WTC11 (cell line): ENCODE results near the gene FOXB2. TPM values are rescaled to one million over a fixed set of nuclear protein-coding genes. Genes with fewer than 3 reads are reported as not detected.

Experiments
- ATAC-seq: fragments of 200-7000 bp; cut with Tn5 transposase; 2 replicates; pipeline ENCODE4 v1.10.0; 2021; ENCODE audit warnings: mild to moderate bottlenecking, moderate library complexity
- CTCF ChIA-PET: fragments of 300-600 bp; sonication (Branson Sonifier 250); formaldehyde crosslinking; loops from one replicate; lab custom pipeline; 2021; ENCODE audit warnings: antibody characterized with exemption; lab: Charles Lee
- POLR2A ChIA-PET: fragments of 350-600 bp; sonication (Branson Sonifier 250); formaldehyde crosslinking; loops from one replicate; lab custom pipeline; 2021; ENCODE audit warnings: antibody characterized with exemption; lab: Charles Lee
- DNase-seq: peaks from one replicate; pipeline ENCODE4 v3.0.0; 2021; ENCODE audit warnings: low spot score
- H3K27ac Mint-ChIP-seq: 2 replicates; pipeline ENCODE4 v1.8.0; 2021; ENCODE audit warnings: mixed read lengths
- H3K27me3 Mint-ChIP-seq: 2 replicates; pipeline ENCODE4 v1.8.0; 2021; ENCODE audit warnings: low read depth, mild to moderate bottlenecking, moderate library complexity, mixed read lengths
- H3K36me3 Mint-ChIP-seq: 2 replicates; pipeline ENCODE4 v1.8.0; 2021; ENCODE audit warnings: mixed read lengths
- H3K4me1 Mint-ChIP-seq: 2 replicates; pipeline ENCODE4 v1.8.0; 2022; ENCODE audit warnings: mixed read lengths
- H3K4me3 Mint-ChIP-seq: 2 replicates; pipeline ENCODE4 v1.8.0; 2021; ENCODE audit warnings: mild to moderate bottlenecking, moderate library complexity, mixed read lengths
- H3K9me3 Mint-ChIP-seq: 2 replicates; pipeline ENCODE4 v1.8.0; 2021; ENCODE audit warnings: mixed read lengths
- ARID4B ChIP-seq: sonication (generic); formaldehyde crosslinking; IDR thresholded peaks from 2 replicates; pipeline ENCODE4 v1.8.0; 2023; ENCODE audit warnings: missing genetic modification reagents, mild to moderate bottlenecking, borderline replicate concordance
- CBFB ChIP-seq: sonication (generic); formaldehyde crosslinking; IDR thresholded peaks from 2 replicates; pipeline ENCODE4 v1.8.1; 2022; ENCODE audit warnings: mild to moderate bottlenecking, low read depth, missing genetic modification reagents
- E2F5 ChIP-seq: sonication (generic); formaldehyde crosslinking; IDR thresholded peaks from 2 replicates; pipeline ENCODE4 v1.8.1; 2022; ENCODE audit warnings: mild to moderate bottlenecking, moderate library complexity, missing genetic modification reagents
- ESRRA ChIP-seq: sonication (generic); formaldehyde crosslinking; IDR thresholded peaks from 2 replicates; pipeline ENCODE4 v1.8.1; 2022; ENCODE audit warnings: mild to moderate bottlenecking, missing genetic modification reagents, borderline replicate concordance
- FOXP1 ChIP-seq: sonication (generic); formaldehyde crosslinking; IDR thresholded peaks from 2 replicates; pipeline ENCODE4 v1.8.0; 2022; ENCODE audit warnings: missing genetic modification reagents, mild to moderate bottlenecking, moderate library complexity, borderline replicate concordance
- MAX ChIP-seq: sonication (generic); formaldehyde crosslinking; IDR thresholded peaks from 2 replicates; pipeline ENCODE4 v1.8.0; 2022; ENCODE audit warnings: mild to moderate bottlenecking, missing genetic modification reagents
- MXD4 ChIP-seq: fragments of 250-450 bp; sonication (Bioruptor Pico); IDR thresholded peaks from 2 replicates; pipeline ENCODE4 v1.8.0; 2021; ENCODE audit warnings: mild to moderate bottlenecking, moderate library complexity, borderline replicate concordance
- RELA ChIP-seq: sonication (generic); formaldehyde crosslinking; IDR thresholded peaks from 2 replicates; pipeline ENCODE4 v1.8.1; 2022; ENCODE audit warnings: missing genetic modification reagents, mild to moderate bottlenecking, borderline replicate concordance
- SMAD3 ChIP-seq: sonication (generic); formaldehyde crosslinking; IDR thresholded peaks from 2 replicates; pipeline ENCODE4 v1.8.0; 2022; ENCODE audit warnings: missing genetic modification reagents, mild to moderate bottlenecking, borderline replicate concordance
- SP1 ChIP-seq: sonication (generic); formaldehyde crosslinking; conservative IDR thresholded peaks from 2 replicates; pipeline ENCODE4 v1.8.1; 2022; ENCODE audit warnings: missing genetic modification reagents
- TP53 ChIP-seq: sonication (generic); formaldehyde crosslinking; IDR thresholded peaks from 2 replicates; pipeline ENCODE4 v1.8.1; 2023; ENCODE audit warnings: mild to moderate bottlenecking, missing genetic modification reagents
- USF1 ChIP-seq: sonication (generic); formaldehyde crosslinking; IDR thresholded peaks from 2 replicates; pipeline ENCODE4 v1.8.0; 2022; ENCODE audit warnings: mild to moderate bottlenecking, missing genetic modification reagents
- ZNF232 ChIP-seq: sonication (generic); formaldehyde crosslinking; IDR thresholded peaks from 2 replicates; pipeline ENCODE4 v1.8.0; 2022; ENCODE audit warnings: mild to moderate bottlenecking, missing genetic modification reagents
- ZNF423 ChIP-seq: fragments of 250-450 bp; sonication (Bioruptor Pico); IDR thresholded peaks from 2 replicates; pipeline ENCODE4 v2.1.2; 2022; ENCODE audit warnings: mild to moderate bottlenecking, moderate library complexity
- total RNA-seq: library from RNA; stranded (reverse); gene quantifications from 3 replicates; pipeline ENCODE4 v1.2.3, GENCODE V29; 2021
- TF ChIP-seq, protein P1 (sequence below): sonication (generic); formaldehyde crosslinking; IDR thresholded peaks from 2 replicates; pipeline ENCODE4 v1.8.1; 2023; ENCODE audit warnings: mild to moderate bottlenecking, missing genetic modification reagents
- TF ChIP-seq, protein P2 (sequence below): fragments of 200-600 bp; IDR thresholded peaks from 2 replicates; pipeline ENCODE4 v1.8.0; 2022; ENCODE audit warnings: antibody characterized with exemption

The FOXB2 gene
- total RNA-seq, 1 experiment from 2014 or later = 0.22 TPM

DNA sequence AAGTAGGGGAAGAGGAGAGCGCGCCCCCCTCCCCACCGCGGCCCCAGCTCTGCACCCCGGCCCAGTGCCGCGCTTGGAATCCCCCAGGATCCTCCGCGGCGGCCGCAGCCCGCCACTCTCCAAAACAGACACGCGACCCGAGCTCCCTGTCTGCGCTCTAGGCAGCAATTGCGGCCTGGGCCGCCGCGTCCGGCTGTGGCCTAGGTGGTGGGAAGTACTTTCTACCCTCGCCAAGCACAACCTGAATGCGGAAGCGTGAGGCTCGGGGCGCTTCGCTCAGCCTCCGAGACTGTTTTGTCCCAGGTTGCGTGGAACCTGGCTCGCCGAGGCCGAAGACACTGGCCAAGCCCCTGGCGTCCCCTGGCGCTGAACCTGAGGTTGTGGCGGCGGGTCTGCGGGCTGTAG lies 3.3 kb upstream of the FOXB2 start:
- TF ChIP-seq RELA (CRISPR knock-in tag) (0 out of 2 replicates have a peak, but pooled peaks have one; percentile 26), FOXP1 (CRISPR knock-in tag) (0 out of 2 replicates have a peak, but pooled peaks have one; percentile 19), ARID4B (no peak), ESRRA (CRISPR knock-in tag) (no peak; the same call in 1 of the 2 replicates), MXD4 (CRISPR knock-in tag) (no peak), ZNF423 (CRISPR knock-in tag) (no peak), USF1 (CRISPR knock-in tag) (0 out of 2 replicates have a peak, but pooled peaks have one; percentile 19), E2F5 (CRISPR knock-in tag) (0 out of 2 replicates have a peak, but pooled peaks have one; percentile 35), ZNF232 (CRISPR knock-in tag) (0 out of 2 replicates have a peak, but pooled peaks have one; percentile 31), SMAD3 (0 out of 2 replicates have a peak, but pooled peaks have one; percentile 48), CBFB (CRISPR knock-in tag) (peak; percentile 9; the same call in 1 of the 2 replicates), TP53 (no peak), SP1 (0 out of 2 replicates have a peak, but pooled peaks have one; percentile 47), MAX (peak; percentile 56; the same call in 1 of the 2 replicates)
- TF ChIP-seq, protein P1, sequence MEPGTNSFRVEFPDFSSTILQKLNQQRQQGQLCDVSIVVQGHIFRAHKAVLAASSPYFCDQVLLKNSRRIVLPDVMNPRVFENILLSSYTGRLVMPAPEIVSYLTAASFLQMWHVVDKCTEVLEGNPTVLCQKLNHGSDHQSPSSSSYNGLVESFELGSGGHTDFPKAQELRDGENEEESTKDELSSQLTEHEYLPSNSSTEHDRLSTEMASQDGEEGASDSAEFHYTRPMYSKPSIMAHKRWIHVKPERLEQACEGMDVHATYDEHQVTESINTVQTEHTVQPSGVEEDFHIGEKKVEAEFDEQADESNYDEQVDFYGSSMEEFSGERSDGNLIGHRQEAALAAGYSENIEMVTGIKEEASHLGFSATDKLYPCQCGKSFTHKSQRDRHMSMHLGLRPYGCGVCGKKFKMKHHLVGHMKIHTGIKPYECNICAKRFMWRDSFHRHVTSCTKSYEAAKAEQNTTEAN (CRISPR knock-in tag) = no peak
- TF ChIP-seq, protein P2, sequence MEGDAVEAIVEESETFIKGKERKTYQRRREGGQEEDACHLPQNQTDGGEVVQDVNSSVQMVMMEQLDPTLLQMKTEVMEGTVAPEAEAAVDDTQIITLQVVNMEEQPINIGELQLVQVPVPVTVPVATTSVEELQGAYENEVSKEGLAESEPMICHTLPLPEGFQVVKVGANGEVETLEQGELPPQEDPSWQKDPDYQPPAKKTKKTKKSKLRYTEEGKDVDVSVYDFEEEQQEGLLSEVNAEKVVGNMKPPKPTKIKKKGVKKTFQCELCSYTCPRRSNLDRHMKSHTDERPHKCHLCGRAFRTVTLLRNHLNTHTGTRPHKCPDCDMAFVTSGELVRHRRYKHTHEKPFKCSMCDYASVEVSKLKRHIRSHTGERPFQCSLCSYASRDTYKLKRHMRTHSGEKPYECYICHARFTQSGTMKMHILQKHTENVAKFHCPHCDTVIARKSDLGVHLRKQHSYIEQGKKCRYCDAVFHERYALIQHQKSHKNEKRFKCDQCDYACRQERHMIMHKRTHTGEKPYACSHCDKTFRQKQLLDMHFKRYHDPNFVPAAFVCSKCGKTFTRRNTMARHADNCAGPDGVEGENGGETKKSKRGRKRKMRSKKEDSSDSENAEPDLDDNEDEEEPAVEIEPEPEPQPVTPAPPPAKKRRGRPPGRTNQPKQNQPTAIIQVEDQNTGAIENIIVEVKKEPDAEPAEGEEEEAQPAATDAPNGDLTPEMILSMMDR = no peak
- TF ChIP-seq, all 79 proteins: peak for 9
- Mint-ChIP-seq H3K27ac (no peak overlapping the region), H3K27me3 (peaks cover 100% of the 10 kb centered on the region), H3K9me3 (no peaks in the 10 kb centered on the region), H3K36me3 (no peaks in the 10 kb centered on the region), H3K4me3 (peak overlapping the region; percentile 78), H3K4me1 (peaks cover 67% of the 10 kb centered on the region)
- ATAC-seq (peak; percentile 4), DNase-seq (peak; percentile 56)
- ChIA-PET POLR2A (interaction anchor here (0.6 to 1.1 kb wide), 2 partner anchors 22 to 416 kb away, joined by 3 to 4 read pairs; no protein-coding TSS in a partner anchor), CTCF (interaction anchor here (0.8 to 8.2 kb wide), 16 partner anchors 12 to 275 kb away, joined by 3 to 85 read pairs (median 5); partner anchors contain the start of gene VPS13A)
